CD8-positive, alpha-beta memory T cell (primary cell): Measurements from ENCODE around the gene HELZ. TPM values are rescaled to one million over a fixed set of nuclear protein-coding genes. Genes with fewer than 3 reads are reported as not detected.
"Not testable (repeated sequence)": the region's sequence is repeated elsewhere in the genome, so short reads cannot be mapped to it uniquely, and the experiment has no call there.

Source experiments
- CTCF ChIA-PET: fragments of 350-600 bp; sonication (Branson Sonifier 250); formaldehyde crosslinking; loops from one replicate; lab custom pipeline; 2021; ENCODE audit warnings: antibody characterized with exemption; lab: Charles Lee
- POLR2A ChIA-PET: fragments of 350-600 bp; sonication (Branson Sonifier 250); formaldehyde crosslinking; loops from one replicate; lab custom pipeline; 2021; ENCODE audit warnings: antibody characterized with exemption; lab: Charles Lee
- DNase-seq, 5 donors: peaks; one replicate each; pipeline versions ENCODE4 v3.0.0 to v3.0.0-alpha.2; 2020 to 2022; ENCODE audit warnings: mixed read lengths in 1 of 5
- H3K27ac ChIP-seq: one replicate; pipeline ENCODE4 v1.7.0; 2013; ENCODE audit warnings: low read depth, mild to moderate bottlenecking, low read length, moderate library complexity
- H3K27me3 ChIP-seq: 2 replicates; pipeline ENCODE4 v1.7.0; 2013; ENCODE audit warnings: low read length, mild to moderate bottlenecking; ENCODE audit not compliant: insufficient read depth, poor library complexity, severe bottlenecking
- H3K36me3 ChIP-seq: 2 replicates; pipeline ENCODE4 v1.7.0; 2013; ENCODE audit warnings: mild to moderate bottlenecking, low read length, moderate library complexity; ENCODE audit not compliant: insufficient read depth
- H3K4me1 ChIP-seq: 2 replicates; pipeline ENCODE4 v1.7.0; 2013; ENCODE audit warnings: mild to moderate bottlenecking, low read length, moderate library complexity; ENCODE audit not compliant: insufficient read depth
- H3K4me3 ChIP-seq: 2 replicates; pipeline ENCODE4 v1.7.0; 2013; ENCODE audit warnings: mild to moderate bottlenecking, low read length
- H3K9me3 ChIP-seq: 2 replicates; pipeline ENCODE4 v1.7.0; 2013; ENCODE audit warnings: mild to moderate bottlenecking, low read length
- H3K27ac Mint-ChIP-seq, 8 donors: one replicate each; pipeline ENCODE4 v1.8.0; 2020 to 2021; ENCODE audit warnings: mixed read lengths in 8 of 8, mild to moderate bottlenecking in 6 of 8, inconsistent platforms in 3 of 8, moderate library complexity in 3 of 8
- H3K27me3 Mint-ChIP-seq, 2 donors: one replicate each; pipeline ENCODE4 v1.8.0; 2020 to 2021; ENCODE audit warnings: mixed read lengths in 2 of 2, mild to moderate bottlenecking in 1 of 2, moderate library complexity in 1 of 2
- H3K36me3 Mint-ChIP-seq, 3 donors: one replicate each; pipeline ENCODE4 v1.8.0; 2020 to 2021; ENCODE audit warnings: mixed read lengths in 3 of 3, inconsistent platforms in 1 of 3, mild to moderate bottlenecking in 1 of 3
- H3K4me1 Mint-ChIP-seq, 3 donors: one replicate each; pipeline ENCODE4 v1.8.0; 2020 to 2021; ENCODE audit warnings: mixed read lengths in 3 of 3, inconsistent platforms in 1 of 3, mild to moderate bottlenecking in 1 of 3
- H3K4me3 Mint-ChIP-seq, 7 donors: one replicate each; pipeline ENCODE4 v1.8.0; 2020 to 2021; ENCODE audit warnings: mixed read lengths in 7 of 7, mild to moderate bottlenecking in 6 of 7, moderate library complexity in 4 of 7, inconsistent platforms in 2 of 7
- H3K9me3 Mint-ChIP-seq, 5 donors: one replicate each; pipeline ENCODE4 v1.8.0; 2020 to 2022; ENCODE audit warnings: mixed read lengths in 5 of 5, mild to moderate bottlenecking in 3 of 5, moderate library complexity in 2 of 5, inconsistent platforms in 1 of 5
- polyA plus RNA-seq: library from polyadenylated mRNA; unstranded; fragments of 300-500 nt; fragmentation: Illumina TruSeq; gene quantifications from one replicate; pipeline ENCODE4 v1.2.3, GENCODE V29; 2021
- total RNA-seq, 2 experiments: library from RNA; stranded (reverse); gene quantifications; one replicate each; pipeline ENCODE4 v1.2.3, GENCODE V29; 2021

Gene HELZ
- total and polyA plus RNA-seq, 3 experiments from 2014 or later: 56.4 to 85.0 (median 62.5) TPM

- Mint-ChIP-seq H3K9me3 (no peaks in the 10 kb centered on the region), H3K27ac (peak overlapping the region in 4 of 8 donors; percentile 6 to 71 (median 10)), H3K27me3 (no peaks in the 10 kb centered on the region), H3K4me1 (peaks cover 12 to 26% (median 24%) of the 10 kb centered on the region in 3 donors), H3K4me3 (no peak overlapping the region), H3K36me3 (peaks cover 0 to 54% (median 9%) of the 10 kb centered on the region in 3 donors)
- H3K4me3 ChIP-seq: no peak overlapping the region
- H3K9me3 ChIP-seq: no peaks in the 10 kb centered on the region
- H3K27ac ChIP-seq: no peak overlapping the region
- H3K4me1 ChIP-seq: no peaks in the 10 kb centered on the region
- POLR2A ChIA-PET: no interaction called here
- DNase-seq: no peak
- CTCF ChIA-PET: interaction anchor here (1.3 kb wide), 1 partner anchor 9 kb away, joined by 3 read pairs; no protein-coding TSS in a partner anchor
- peaks cover 19% of the 10 kb centered on the region for H3K36me3 ChIP-seq
- H3K27me3 ChIP-seq: no peaks in the 10 kb centered on the region
Measured at GRCh38 chr17:67126983-67127382, 118.0 kb downstream of the HELZ start.

- DNase-seq, H3K4me1 ChIP-seq, POLR2A ChIA-PET, H3K9me3 ChIP-seq, H3K4me3 ChIP-seq, H3K4me3 Mint-ChIP-seq, H3K27ac ChIP-seq, H3K27me3 ChIP-seq, H3K27me3 Mint-ChIP-seq, H3K9me3 Mint-ChIP-seq: not testable (repeated sequence)
- peaks cover 12 to 26% (median 24%) of the 10 kb centered on the region in 3 donors for H3K4me1 Mint-ChIP-seq
- peak overlapping the region in 1 of 8 donors; percentile 12 for H3K27ac Mint-ChIP-seq
- peaks cover under 1 to 51% (median 9%) of the 10 kb centered on the region in 3 donors for H3K36me3 Mint-ChIP-seq
- CTCF ChIA-PET: interaction anchor here (1.3 kb wide), 1 partner anchor 9 kb away, joined by 3 read pairs; no protein-coding TSS in a partner anchor
- H3K36me3 ChIP-seq: peaks cover 20% of the 10 kb centered on the region
Measured at GRCh38 chr17:67126543-67126942, 118.5 kb downstream of the HELZ start.

GRCh38 chr17:67125924-67126323 is 119.1 kb downstream of the HELZ start:
- no peak overlapping the region for H3K4me3 Mint-ChIP-seq
- ChIA-PET CTCF (no interaction called here), POLR2A (no interaction called here)
- Histone ChIP-seq H3K27me3 (no peaks in the 10 kb centered on the region), H3K9me3 (no peaks in the 10 kb centered on the region), H3K4me1 (no peaks in the 10 kb centered on the region), H3K4me3 (no peak overlapping the region), H3K27ac (no peak overlapping the region), H3K36me3 (peaks cover 26% of the 10 kb centered on the region)
- H3K9me3 Mint-ChIP-seq: no peaks in the 10 kb centered on the region
- peaks cover 12 to 26% (median 24%) of the 10 kb centered on the region in 3 donors for H3K4me1 Mint-ChIP-seq
- DNase-seq: no peak
- H3K27ac Mint-ChIP-seq: peak overlapping the region in 2 of 8 donors; percentile 3 to 30
- peaks cover 6 to 54% (median 7%) of the 10 kb centered on the region in 3 donors for H3K36me3 Mint-ChIP-seq
- no peaks in the 10 kb centered on the region for H3K27me3 Mint-ChIP-seq

GRCh38 chr17:67125417-67125816 is 119.6 kb downstream of the HELZ start:
- peak overlapping the region in 1 of 8 donors; percentile 1 for H3K27ac Mint-ChIP-seq
- no peaks in the 10 kb centered on the region for H3K27me3 Mint-ChIP-seq
- DNase-seq: no peak
- ChIA-PET CTCF (no interaction called here), POLR2A (no interaction called here)
- Histone ChIP-seq H3K27me3 (no peaks in the 10 kb centered on the region), H3K27ac (no peak overlapping the region), H3K9me3 (no peaks in the 10 kb centered on the region), H3K4me1 (no peaks in the 10 kb centered on the region), H3K36me3 (peaks cover 31% of the 10 kb centered on the region), H3K4me3 (no peak overlapping the region)
- H3K4me3 Mint-ChIP-seq: no peak overlapping the region
- H3K36me3 Mint-ChIP-seq: peaks cover 10 to 59% (median 10%) of the 10 kb centered on the region in 3 donors
- H3K9me3 Mint-ChIP-seq: no peaks in the 10 kb centered on the region
- peaks cover 12 to 26% (median 24%) of the 10 kb centered on the region in 3 donors for H3K4me1 Mint-ChIP-seq

- ChIA-PET CTCF (no interaction called here), POLR2A (no interaction called here)
- no peaks in the 10 kb centered on the region for H3K9me3 ChIP-seq
- H3K4me1 Mint-ChIP-seq: peaks cover 12 to 26% (median 24%) of the 10 kb centered on the region in 3 donors
- no peak overlapping the region for H3K27ac ChIP-seq
- H3K36me3 Mint-ChIP-seq: peaks cover 14 to 63% (median 14%) of the 10 kb centered on the region in 3 donors
- no peaks in the 10 kb centered on the region for H3K9me3 Mint-ChIP-seq
- no peak for DNase-seq
- no peak overlapping the region for H3K4me3 ChIP-seq
- H3K27ac Mint-ChIP-seq: peak overlapping the region in 2 of 8 donors; percentile 17 to 21
- no peaks in the 10 kb centered on the region for H3K27me3 Mint-ChIP-seq
- no peak overlapping the region for H3K4me3 Mint-ChIP-seq
- H3K36me3 ChIP-seq: peaks cover 35% of the 10 kb centered on the region
- H3K4me1 ChIP-seq: no peaks in the 10 kb centered on the region
- H3K27me3 ChIP-seq: no peaks in the 10 kb centered on the region
Measured at GRCh38 chr17:67124450-67125148, 120.4 kb downstream of the HELZ start.

GRCh38 chr17:67123699-67124098 is 121.3 kb downstream of the HELZ start:
- H3K27ac ChIP-seq: no peak overlapping the region
- CTCF ChIA-PET: no interaction called here
- H3K36me3 ChIP-seq: peaks cover 35% of the 10 kb centered on the region
- POLR2A ChIA-PET: no interaction called here
- no peak overlapping the region for H3K4me3 ChIP-seq
- H3K9me3 ChIP-seq: no peaks in the 10 kb centered on the region
- Mint-ChIP-seq H3K4me3 (no peak overlapping the region), H3K27me3 (no peaks in the 10 kb centered on the region), H3K9me3 (no peaks in the 10 kb centered on the region), H3K27ac (no peak overlapping the region), H3K36me3 (peaks cover 20 to 68% (median 22%) of the 10 kb centered on the region in 3 donors), H3K4me1 (peaks cover 9 to 31% (median 24%) of the 10 kb centered on the region in 3 donors)
- no peak for DNase-seq
- H3K4me1 ChIP-seq: no peaks in the 10 kb centered on the region
- H3K27me3 ChIP-seq: no peaks in the 10 kb centered on the region

- H3K36me3 ChIP-seq: peaks cover 28% of the 10 kb centered on the region
- Mint-ChIP-seq H3K4me3 (no peak overlapping the region), H3K27ac (peak overlapping the region in 1 of 8 donors; percentile 61), H3K36me3 (peaks cover 29 to 74% (median 41%) of the 10 kb centered on the region in 3 donors), H3K9me3 (peaks cover 2 to 10% (median 6%) of the 10 kb centered on the region in 5 donors), H3K27me3 (no peaks in the 10 kb centered on the region), H3K4me1 (peaks cover 4 to 32% (median 20%) of the 10 kb centered on the region in 3 donors)
- no peak overlapping the region for H3K27ac ChIP-seq
- H3K9me3 ChIP-seq: no peaks in the 10 kb centered on the region
- DNase-seq: no peak
- no peak overlapping the region for H3K4me3 ChIP-seq
- H3K4me1 ChIP-seq: no peaks in the 10 kb centered on the region
- H3K27me3 ChIP-seq: no peaks in the 10 kb centered on the region
- CTCF ChIA-PET: no interaction called here
- POLR2A ChIA-PET: no interaction called here
Measured at GRCh38 chr17:67121316-67121891, 123.6 kb downstream of the HELZ start.

GRCh38 chr17:67119102-67119501 is 125.9 kb downstream of the HELZ start:
- no peak for DNase-seq
- H3K9me3 ChIP-seq: no peaks in the 10 kb centered on the region
- peaks cover 8 to 19% (median 16%) of the 10 kb centered on the region in 5 donors for H3K9me3 Mint-ChIP-seq
- H3K27ac Mint-ChIP-seq: peak overlapping the region in 3 of 8 donors; percentile 18 to 33 (median 20)
- no peaks in the 10 kb centered on the region for H3K4me1 ChIP-seq
- no peaks in the 10 kb centered on the region for H3K27me3 Mint-ChIP-seq
- ChIA-PET POLR2A (no interaction called here), CTCF (no interaction called here)
- peaks cover 33% of the 10 kb centered on the region for H3K36me3 ChIP-seq
- no peak overlapping the region for H3K4me3 Mint-ChIP-seq
- no peaks in the 10 kb centered on the region for H3K27me3 ChIP-seq
- no peak overlapping the region for H3K4me3 ChIP-seq
- H3K4me1 Mint-ChIP-seq: peaks cover 14 to 32% (median 20%) of the 10 kb centered on the region in 3 donors
- peaks cover 40 to 82% (median 59%) of the 10 kb centered on the region in 3 donors for H3K36me3 Mint-ChIP-seq
- no peak overlapping the region for H3K27ac ChIP-seq
